ENCODE data around the gene ACER3. TPM values are rescaled to one million over a fixed set of nuclear protein-coding genes. Genes with fewer than 3 reads are reported as not detected.

The ACER3 gene
- total and polyA plus RNA-seq, 2 donors (not counting 1 experiment from before 2014, with no cell fraction given), result 3.3 to 12.9 TPM

- WGBS (ENCODE audit: insufficient coverage), result under 1% methylated on average over 69 of the region's 69 CpGs
- peak within 1 kb of the TSS in 1 of 2 donors; percentile 28 for H3K27ac ChIP-seq (ENCODE audit: low read length in 2 of 2)
- TF ChIP-seq CTCF (IDR thresholded peaks at IDR 0.05) (peak; percentile 52), EZH2 (IDR thresholded peaks at IDR 0.05; ENCODE audit: borderline replicate concordance, insufficient read depth, low read depth, low read length, poor library complexity, severe bottlenecking) (no peak)
- peak within 1 kb of the TSS; percentile 95 for H3K4me3 Mint-ChIP-seq
- peak within 1 kb of the TSS; percentile 99 for H3K4me2 ChIP-seq (replicated peaks; ENCODE audit: low read depth, low read length, poor library complexity, severe bottlenecking)
- peak within 1 kb of the TSS; percentile 48 to 83 (median 69) for H3K4me3 ChIP-seq (ENCODE audit: control extremely low read depth in 1 of 5, extremely low read depth in 1 of 5, insufficient read depth in 1 of 5, low read depth in 2 of 5, low read length in 4 of 5)
- H3K27me3 ChIP-seq (replicated peaks in 1 of 4; ENCODE audit: control extremely low read depth in 1 of 4, control insufficient read depth in 3 of 4, insufficient read depth in 4 of 4, low read length in 3 of 4), result peaks cover 0 to 3% (median 0%) of the 10 kb centered on the region in 4 experiments
- H3K27ac Mint-ChIP-seq, result peak within 1 kb of the TSS; percentile 89
- H4K20me1 ChIP-seq (ENCODE audit: control insufficient read depth, insufficient read depth, low read length, poor library complexity, severe bottlenecking), result no peaks in the 10 kb centered on the region
- peak within 1 kb of the TSS; percentile 84 for H3K9ac ChIP-seq (ENCODE audit: low read length)
- H3K27me3 Mint-ChIP-seq, result peaks cover 9% of the 10 kb centered on the region
- DNase-seq, result peak; percentile 92
- intact Hi-C loops (cut with micrococcal nuclease), result loop anchor here (1.0 to 5.0 kb wide), 6 partner anchors 19 to 931 kb away; partner anchors contain the start of genes ACER3 and PAK1
- peak within 1 kb of the TSS; percentile 99 for H2AFZ ChIP-seq (ENCODE audit: insufficient read depth, low read depth, low read length, poor library complexity, severe bottlenecking)
- H3K9me3 Mint-ChIP-seq (ENCODE audit: insufficient read depth), result no peaks in the 10 kb centered on the region
- POLR2A ChIA-PET, result no interaction called here
- CTCF ChIA-PET, result interaction anchor here (1.1 to 3.2 kb wide), 4 partner anchors 19 to 147 kb away, joined by 3 to 18 read pairs (median 10); no protein-coding TSS in a partner anchor
- H3K4me1 ChIP-seq (ENCODE audit: control insufficient read depth in 2 of 2, insufficient read depth in 2 of 2, low read length in 2 of 2), result peaks cover 11 to 16% of the 10 kb centered on the region in 2 donors
- no peaks in the 10 kb centered on the region for H3K36me3 ChIP-seq (replicated peaks in 1 of 2; ENCODE audit: control extremely low read depth in 1 of 2, control insufficient read depth in 1 of 2, extremely low read depth in 1 of 2, insufficient read depth in 2 of 2, low read length in 1 of 2)
- H3K9me3 ChIP-seq (ENCODE audit: control extremely low read depth in 1 of 3, control insufficient read depth in 2 of 3, insufficient read depth in 1 of 3, low read length in 2 of 3), result peaks cover 0 to 4% (median 1%) of the 10 kb centered on the region in 3 donors
- ATAC-seq (ENCODE audit: low read depth), result peak; percentile 96
- H3K4me1 Mint-ChIP-seq, result peaks cover 12% of the 10 kb centered on the region
- H3K79me2 ChIP-seq (ENCODE audit: control insufficient read depth, insufficient read depth, low read length), result no peaks in the 10 kb centered on the region
These were observed 205.7 kb downstream of the ACER3 start, which contains the start of gene CAPN5 for GRCh38 chr11:77066229-77067042. Gene CAPN5 (plus strand): TSS chr11:77066971. CDS start chr11:77084887, 17,916 bp downstream.
